HepG2 (cell line): ENCODE data around the gene CADM4. TPM values are rescaled to one million over a fixed set of nuclear protein-coding genes. Genes with fewer than 3 reads are reported as not detected.

Experiments used
- GFI1 ChIP-seq: sonication (generic); formaldehyde crosslinking; IDR thresholded peaks from 2 replicates; pipeline ENCODE4 v1.5.0; 2020; ENCODE audit warnings: missing genetic modification reagents, mild to moderate bottlenecking, borderline replicate concordance
- MATR3 ChIP-seq: sonication (generic); formaldehyde crosslinking; IDR thresholded peaks from 2 replicates; pipeline ENCODE4 v1.4.0; 2020; ENCODE audit warnings: missing genetic modification reagents
- SIN3A ChIP-seq: IDR thresholded peaks from 2 replicates; pipeline ENCODE4 v1.6.1; 2011; ENCODE audit warnings: low read depth, mild to moderate bottlenecking, control low read depth, low read length, borderline replicate concordance
- SRSF9 ChIP-seq: fragments of 200-400 bp; formaldehyde crosslinking; IDR thresholded peaks from 2 replicates; pipeline ENCODE4 v1.6.1; 2018; ENCODE audit warnings: borderline replicate concordance, mild to moderate bottlenecking, low read depth, low read length; ENCODE audit not compliant: insufficient read depth, poor library complexity, severe bottlenecking
- ZBTB7A ChIP-seq: sonication (generic); formaldehyde crosslinking; IDR thresholded peaks from 2 replicates; pipeline ENCODE4 v1.8.0; 2022; ENCODE audit warnings: mild to moderate bottlenecking, missing genetic modification reagents
- ZFAT ChIP-seq: sonication (generic); formaldehyde crosslinking; conservative IDR thresholded peaks from 2 replicates; pipeline ENCODE4 v1.8.1; 2023; ENCODE audit warnings: missing genetic modification reagents, inconsistent platforms
- ZNF136 ChIP-seq: sonication (generic); formaldehyde crosslinking; IDR thresholded peaks from 2 replicates; pipeline ENCODE4 v1.8.1; 2022; ENCODE audit warnings: low read depth, mild to moderate bottlenecking, moderate library complexity, missing genetic modification reagents
- ZNF431 ChIP-seq: sonication (generic); formaldehyde crosslinking; IDR thresholded peaks from 2 replicates; pipeline ENCODE4 v1.9.0; 2022; ENCODE audit warnings: missing genetic modification reagents, low read depth, mild to moderate bottlenecking, borderline replicate concordance
- polyA plus RNA-seq, 8 experiments: library from polyadenylated mRNA; depleted of rRNA in 3 of 8; stranded (reverse) in 7 of 8; unstranded in 1 of 8; fragments of >200 nt; fragmentation: Illumina TruSeq in 4 of 8; extraction: Trizol in 4 of 8; gene quantifications; 2 replicates each; pipeline versions ENCODE4 v1.2.1 to v1.2.3, GENCODE V29; 2011 to 2016; ENCODE audit warnings: low read depth in 4 of 8, missing spikeins in 1 of 8, mixed read lengths in 1 of 8; ENCODE audit not compliant: insufficient read depth in 1 of 8
- total RNA-seq, 5 experiments: library from RNA; depleted of rRNA; stranded (reverse); fragments of >200 nt; fragmentation: Illumina TruSeq; extraction: Trizol; gene quantifications; 2 replicates each; pipeline ENCODE4 v1.2.3, GENCODE V29; 2016; ENCODE audit warnings: low read depth in 1 of 5
- TF ChIP-seq, protein P1 (sequence below), 2 experiments: fragments of 450-650 bp in 1 of 2; sonication (generic) in 1 of 2; formaldehyde crosslinking in 1 of 2; IDR thresholded peaks; 2 replicates each; pipeline versions ENCODE4 v1.6.1 to v1.8.0; 2016 to 2022; ENCODE audit warnings: antibody characterized with exemption in 1 of 2, mild to moderate bottlenecking in 1 of 2, missing genetic modification reagents in 1 of 2
- TF ChIP-seq, protein P2 (sequence below): sonication (generic); formaldehyde crosslinking; IDR thresholded peaks from 2 replicates; pipeline ENCODE4 v1.5.0; 2020; ENCODE audit warnings: mild to moderate bottlenecking, missing genetic modification reagents
- TF ChIP-seq, protein P3 (sequence below): sonication (generic); formaldehyde crosslinking; IDR thresholded peaks from 2 replicates; pipeline ENCODE4 v1.4.0; 2020; ENCODE audit warnings: missing genetic modification reagents
- TF ChIP-seq, protein P4 (sequence below): sonication (generic); formaldehyde crosslinking; IDR thresholded peaks from 2 replicates; pipeline ENCODE4 v1.4.0; 2020; ENCODE audit warnings: low read depth, mild to moderate bottlenecking, missing genetic modification reagents

CADM4 gene
- total and polyA plus RNA-seq, 2 of the 13 experiments (the other 11 are each of a cell fraction or from before 2014, with no cell fraction given), result 8.5 to 16.0 TPM

DNA sequence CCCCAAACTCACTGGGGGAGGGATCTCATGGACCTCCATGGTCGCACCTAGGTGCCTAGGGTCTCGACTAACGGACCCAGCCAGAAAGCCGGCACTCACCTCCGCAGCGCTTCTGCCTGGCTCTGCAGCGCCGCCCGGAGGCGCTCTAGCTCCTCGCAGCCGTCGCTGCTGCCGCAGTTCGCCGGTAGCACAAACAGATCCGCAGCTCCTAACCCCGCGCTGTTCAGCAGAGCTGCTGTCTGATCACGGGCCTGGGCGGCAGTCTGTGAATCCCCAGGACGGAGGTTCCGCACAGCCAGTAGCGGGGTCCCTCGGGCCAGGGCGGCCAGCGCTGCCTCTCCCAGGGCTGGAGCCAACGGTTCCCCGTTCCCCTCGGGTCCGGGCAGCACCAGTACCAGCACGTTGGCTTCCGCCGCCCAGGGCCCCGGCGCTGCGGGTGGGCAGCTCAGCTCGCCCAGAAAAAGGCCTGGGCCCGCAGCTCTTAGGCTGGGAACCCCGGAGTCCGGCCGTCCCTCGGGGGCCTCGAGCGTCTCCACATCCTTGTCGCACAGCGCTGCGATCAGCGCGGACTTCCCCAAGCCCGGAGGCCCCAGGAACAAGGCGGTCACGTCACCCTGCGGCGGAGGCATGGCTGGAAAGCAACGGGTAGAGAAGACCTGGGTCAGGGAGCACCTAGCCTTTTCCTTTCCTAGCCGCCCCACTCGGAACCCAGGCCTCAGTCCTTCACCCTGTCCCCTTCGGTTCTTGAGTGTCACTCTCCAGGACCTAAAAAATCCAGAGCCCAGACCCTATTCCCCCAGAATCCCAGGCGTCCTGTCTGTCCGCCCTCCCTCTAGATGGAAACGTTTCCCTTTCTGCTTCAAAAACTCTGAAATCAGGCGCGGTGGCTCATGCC, 44.7 kb downstream of the CADM4 start (continued):
- TF ChIP-seq, protein P1, sequence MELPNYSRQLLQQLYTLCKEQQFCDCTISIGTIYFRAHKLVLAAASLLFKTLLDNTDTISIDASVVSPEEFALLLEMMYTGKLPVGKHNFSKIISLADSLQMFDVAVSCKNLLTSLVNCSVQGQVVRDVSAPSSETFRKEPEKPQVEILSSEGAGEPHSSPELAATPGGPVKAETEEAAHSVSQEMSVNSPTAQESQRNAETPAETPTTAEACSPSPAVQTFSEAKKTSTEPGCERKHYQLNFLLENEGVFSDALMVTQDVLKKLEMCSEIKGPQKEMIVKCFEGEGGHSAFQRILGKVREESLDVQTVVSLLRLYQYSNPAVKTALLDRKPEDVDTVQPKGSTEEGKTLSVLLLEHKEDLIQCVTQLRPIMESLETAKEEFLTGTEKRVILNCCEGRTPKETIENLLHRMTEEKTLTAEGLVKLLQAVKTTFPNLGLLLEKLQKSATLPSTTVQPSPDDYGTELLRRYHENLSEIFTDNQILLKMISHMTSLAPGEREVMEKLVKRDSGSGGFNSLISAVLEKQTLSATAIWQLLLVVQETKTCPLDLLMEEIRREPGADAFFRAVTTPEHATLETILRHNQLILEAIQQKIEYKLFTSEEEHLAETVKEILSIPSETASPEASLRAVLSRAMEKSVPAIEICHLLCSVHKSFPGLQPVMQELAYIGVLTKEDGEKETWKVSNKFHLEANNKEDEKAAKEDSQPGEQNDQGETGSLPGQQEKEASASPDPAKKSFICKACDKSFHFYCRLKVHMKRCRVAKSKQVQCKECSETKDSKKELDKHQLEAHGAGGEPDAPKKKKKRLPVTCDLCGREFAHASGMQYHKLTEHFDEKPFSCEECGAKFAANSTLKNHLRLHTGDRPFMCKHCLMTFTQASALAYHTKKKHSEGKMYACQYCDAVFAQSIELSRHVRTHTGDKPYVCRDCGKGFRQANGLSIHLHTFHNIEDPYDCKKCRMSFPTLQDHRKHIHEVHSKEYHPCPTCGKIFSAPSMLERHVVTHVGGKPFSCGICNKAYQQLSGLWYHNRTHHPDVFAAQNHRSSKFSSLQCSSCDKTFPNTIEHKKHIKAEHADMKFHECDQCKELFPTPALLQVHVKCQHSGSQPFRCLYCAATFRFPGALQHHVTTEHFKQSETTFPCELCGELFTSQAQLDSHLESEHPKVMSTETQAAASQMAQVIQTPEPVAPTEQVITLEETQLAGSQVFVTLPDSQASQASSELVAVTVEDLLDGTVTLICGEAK (IDR thresholded peaks at IDR 0.05), result no peak
- TF ChIP-seq, protein P1 (CRISPR knock-in tag; IDR thresholded peaks at IDR 0.05), result 0 out of 2 replicates have a peak, but pooled peaks have one; percentile 36
- TF ChIP-seq ZFAT (CRISPR knock-in tag) (no peak), ZBTB7A (CRISPR knock-in tag) (0 out of 2 replicates have a peak, but pooled peaks have one; percentile 24), SRSF9 (no peak), SIN3A (no peak; the same call in 1 of the 2 replicates), ZNF136 (0 out of 2 replicates have a peak, but pooled peaks have one; percentile 41), ZNF431 (CRISPR knock-in tag) (no peak), MATR3 (CRISPR knock-in tag) (no peak), GFI1 (CRISPR knock-in tag) (no peak)
- TF ChIP-seq, protein P2, sequence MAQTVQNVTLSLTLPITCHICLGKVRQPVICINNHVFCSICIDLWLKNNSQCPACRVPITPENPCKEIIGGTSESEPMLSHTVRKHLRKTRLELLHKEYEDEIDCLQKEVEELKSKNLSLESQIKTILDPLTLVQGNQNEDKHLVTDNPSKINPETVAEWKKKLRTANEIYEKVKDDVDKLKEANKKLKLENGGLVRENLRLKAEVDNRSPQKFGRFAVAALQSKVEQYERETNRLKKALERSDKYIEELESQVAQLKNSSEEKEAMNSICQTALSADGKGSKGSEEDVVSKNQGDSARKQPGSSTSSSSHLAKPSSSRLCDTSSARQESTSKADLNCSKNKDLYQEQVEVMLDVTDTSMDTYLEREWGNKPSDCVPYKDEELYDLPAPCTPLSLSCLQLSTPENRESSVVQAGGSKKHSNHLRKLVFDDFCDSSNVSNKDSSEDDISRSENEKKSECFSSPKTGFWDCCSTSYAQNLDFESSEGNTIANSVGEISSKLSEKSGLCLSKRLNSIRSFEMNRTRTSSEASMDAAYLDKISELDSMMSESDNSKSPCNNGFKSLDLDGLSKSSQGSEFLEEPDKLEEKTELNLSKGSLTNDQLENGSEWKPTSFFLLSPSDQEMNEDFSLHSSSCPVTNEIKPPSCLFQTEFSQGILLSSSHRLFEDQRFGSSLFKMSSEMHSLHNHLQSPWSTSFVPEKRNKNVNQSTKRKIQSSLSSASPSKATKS (CRISPR knock-in tag), result no peak
- TF ChIP-seq, protein P3, sequence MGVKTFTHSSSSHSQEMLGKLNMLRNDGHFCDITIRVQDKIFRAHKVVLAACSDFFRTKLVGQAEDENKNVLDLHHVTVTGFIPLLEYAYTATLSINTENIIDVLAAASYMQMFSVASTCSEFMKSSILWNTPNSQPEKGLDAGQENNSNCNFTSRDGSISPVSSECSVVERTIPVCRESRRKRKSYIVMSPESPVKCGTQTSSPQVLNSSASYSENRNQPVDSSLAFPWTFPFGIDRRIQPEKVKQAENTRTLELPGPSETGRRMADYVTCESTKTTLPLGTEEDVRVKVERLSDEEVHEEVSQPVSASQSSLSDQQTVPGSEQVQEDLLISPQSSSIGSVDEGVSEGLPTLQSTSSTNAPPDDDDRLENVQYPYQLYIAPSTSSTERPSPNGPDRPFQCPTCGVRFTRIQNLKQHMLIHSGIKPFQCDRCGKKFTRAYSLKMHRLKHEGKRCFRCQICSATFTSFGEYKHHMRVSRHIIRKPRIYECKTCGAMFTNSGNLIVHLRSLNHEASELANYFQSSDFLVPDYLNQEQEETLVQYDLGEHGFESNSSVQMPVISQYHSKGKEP (CRISPR knock-in tag), result no peak
- TF ChIP-seq, protein P4, sequence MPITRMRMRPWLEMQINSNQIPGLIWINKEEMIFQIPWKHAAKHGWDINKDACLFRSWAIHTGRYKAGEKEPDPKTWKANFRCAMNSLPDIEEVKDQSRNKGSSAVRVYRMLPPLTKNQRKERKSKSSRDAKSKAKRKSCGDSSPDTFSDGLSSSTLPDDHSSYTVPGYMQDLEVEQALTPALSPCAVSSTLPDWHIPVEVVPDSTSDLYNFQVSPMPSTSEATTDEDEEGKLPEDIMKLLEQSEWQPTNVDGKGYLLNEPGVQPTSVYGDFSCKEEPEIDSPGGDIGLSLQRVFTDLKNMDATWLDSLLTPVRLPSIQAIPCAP (CRISPR knock-in tag), result no peak
